T-helper 1 cell treated with Interleukin-12 subunit alpha and Interleukin-12 subunit beta and Interleukin-4 antibody, amounts not matched to agents 30 μg/mL and 1 μg/mL, for 36 hours (primary cell): ENCODE results near the gene PRR23B.
"Not testable (repeated sequence)": the region's sequence is repeated elsewhere in the genome, so short reads cannot be mapped to it uniquely, and the experiment has no call there.

Experiments
- H3K27ac Mint-ChIP-seq: one replicate; pipeline ENCODE4 v1.8.0; 2021; ENCODE audit warnings: mild to moderate bottlenecking, mixed read lengths
- H3K27me3 Mint-ChIP-seq: one replicate; pipeline ENCODE4 v1.8.0; 2021; ENCODE audit warnings: low read depth, mixed read lengths
- H3K36me3 Mint-ChIP-seq: one replicate; pipeline ENCODE4 v1.8.0; 2021; ENCODE audit warnings: low read depth, mixed read lengths
- H3K4me1 Mint-ChIP-seq: one replicate; pipeline ENCODE4 v1.8.0; 2021; ENCODE audit warnings: low read depth, mixed read lengths
- H3K4me3 Mint-ChIP-seq: one replicate; pipeline ENCODE4 v1.8.0; 2021; ENCODE audit warnings: mild to moderate bottlenecking, moderate library complexity, mixed read lengths
- H3K9me3 Mint-ChIP-seq: one replicate; pipeline ENCODE4 v1.8.0; 2021; ENCODE audit warnings: mixed read lengths

The PRR23B gene

GRCh38 chr3:139020868-139021234 lies at the start of gene PRR23B:
PRR23B (minus strand) TSS chr3:139020926; CDS start chr3:139020661, 265 bp downstream.
- Mint-ChIP-seq H3K4me1 (no peaks in the 10 kb centered on the region), H3K36me3 (no peaks in the 10 kb centered on the region), H3K27me3 (no peaks in the 10 kb centered on the region), H3K4me3 (no peak within 1 kb of the TSS), H3K9me3 (peaks cover 11% of the 10 kb centered on the region), H3K27ac (no peak within 1 kb of the TSS)

GRCh38 chr3:139062918-139063317 lies 42.2 kb upstream of the PRR23B start:
- no peak overlapping the region for H3K27ac Mint-ChIP-seq
- H3K9me3 Mint-ChIP-seq, result no peaks in the 10 kb centered on the region
- H3K36me3 Mint-ChIP-seq, result no peaks in the 10 kb centered on the region
- H3K4me3 Mint-ChIP-seq, result no peak overlapping the region
- H3K4me1 Mint-ChIP-seq, result no peaks in the 10 kb centered on the region
- H3K27me3 Mint-ChIP-seq, result no peaks in the 10 kb centered on the region

- Mint-ChIP-seq H3K4me3 (no peak overlapping the region), H3K27me3 (no peaks in the 10 kb centered on the region), H3K4me1 (no peaks in the 10 kb centered on the region), H3K36me3 (no peaks in the 10 kb centered on the region), H3K27ac (no peak overlapping the region), H3K9me3 (peaks cover 19% of the 10 kb centered on the region)
These were observed 32.3 kb upstream of the PRR23B start for GRCh38 chr3:139052802-139053600.

- no peaks in the 10 kb centered on the region for H3K36me3 Mint-ChIP-seq
- H3K27ac Mint-ChIP-seq, result no peak within 1 kb of the TSS
- H3K9me3 Mint-ChIP-seq, result peaks cover 10% of the 10 kb centered on the region
- H3K27me3 Mint-ChIP-seq, result no peaks in the 10 kb centered on the region
- H3K4me1 Mint-ChIP-seq, result no peaks in the 10 kb centered on the region
- H3K4me3 Mint-ChIP-seq, result no peak within 1 kb of the TSS
These were observed 23.9 kb upstream of the PRR23B start, which contains the start of gene PRR23C for GRCh38 chr3:139044366-139045210. PRR23C (minus strand) TSS chr3:139044892; CDS start chr3:139044620, 272 bp downstream.

GRCh38 chr3:139043554-139044365 lies 23.0 kb upstream of the PRR23B start:
- no peaks in the 10 kb centered on the region for H3K36me3 Mint-ChIP-seq
- no peaks in the 10 kb centered on the region for H3K4me1 Mint-ChIP-seq
- H3K9me3 Mint-ChIP-seq, result peaks cover 10% of the 10 kb centered on the region
- H3K4me3 Mint-ChIP-seq, result no peak overlapping the region
- no peaks in the 10 kb centered on the region for H3K27me3 Mint-ChIP-seq
- no peak overlapping the region for H3K27ac Mint-ChIP-seq

- Mint-ChIP-seq H3K27ac (no peak overlapping the region), H3K9me3 (no peaks in the 10 kb centered on the region), H3K36me3 (no peaks in the 10 kb centered on the region), H3K27me3 (no peaks in the 10 kb centered on the region), H3K4me3 (no peak overlapping the region), H3K4me1 (no peaks in the 10 kb centered on the region)
These were observed 16.8 kb upstream of the PRR23B start for GRCh38 chr3:139037478-139037877.

- Mint-ChIP-seq H3K36me3 (no peaks in the 10 kb centered on the region), H3K4me3 (no peak overlapping the region), H3K27ac (no peak overlapping the region), H3K9me3 (peaks cover 13% of the 10 kb centered on the region), H3K27me3 (no peaks in the 10 kb centered on the region), H3K4me1 (no peaks in the 10 kb centered on the region)
These were observed 11.7 kb upstream of the PRR23B start for GRCh38 chr3:139032326-139033002.

GRCh38 chr3:139030576-139030975 lies 9.8 kb upstream of the PRR23B start:
- H3K9me3 Mint-ChIP-seq, result peaks cover 13% of the 10 kb centered on the region
- H3K27ac Mint-ChIP-seq, H3K4me3 Mint-ChIP-seq, H3K36me3 Mint-ChIP-seq, H3K27me3 Mint-ChIP-seq, H3K4me1 Mint-ChIP-seq: not testable (repeated sequence)

GRCh38 chr3:139024968-139025367 lies 4.2 kb upstream of the PRR23B start:
- Mint-ChIP-seq H3K4me3 (no peak overlapping the region), H3K27ac (no peak overlapping the region), H3K4me1 (no peaks in the 10 kb centered on the region), H3K9me3 (peaks cover 5% of the 10 kb centered on the region), H3K27me3 (no peaks in the 10 kb centered on the region), H3K36me3 (no peaks in the 10 kb centered on the region)

- no peaks in the 10 kb centered on the region for H3K27me3 Mint-ChIP-seq
- peaks cover 11% of the 10 kb centered on the region for H3K9me3 Mint-ChIP-seq
- no peak overlapping the region for H3K27ac Mint-ChIP-seq
- H3K4me3 Mint-ChIP-seq, result no peak overlapping the region
- H3K4me1 Mint-ChIP-seq, result no peaks in the 10 kb centered on the region
- no peaks in the 10 kb centered on the region for H3K36me3 Mint-ChIP-seq
These were observed 474 bp downstream of the PRR23B start for GRCh38 chr3:139020036-139020867.

- Mint-ChIP-seq H3K4me3 (no peak overlapping the region), H3K27ac (no peak overlapping the region), H3K9me3 (peaks cover 17% of the 10 kb centered on the region)
These were observed 4.2 kb downstream of the PRR23B start for GRCh38 chr3:139016430-139017048.

GRCh38 chr3:139006051-139006716 lies 14.5 kb downstream of the PRR23B start, which contains the start of gene PRR23A:
PRR23A (minus strand) TSS chr3:139006268; CDS start chr3:139006268, 0 bp downstream.
- no peak within 1 kb of the TSS for H3K27ac Mint-ChIP-seq
- no peaks in the 10 kb centered on the region for H3K4me1 Mint-ChIP-seq
- H3K9me3 Mint-ChIP-seq, result peaks cover 23% of the 10 kb centered on the region
- no peaks in the 10 kb centered on the region for H3K27me3 Mint-ChIP-seq
- H3K4me3 Mint-ChIP-seq, result no peak within 1 kb of the TSS
- H3K36me3 Mint-ChIP-seq, result no peaks in the 10 kb centered on the region

More at GRCh38 chr3:139016430-139017048, 4.2 kb downstream of the PRR23B start:
- Mint-ChIP-seq H3K27me3 (no peaks in the 10 kb centered on the region), H3K36me3 (no peaks in the 10 kb centered on the region), H3K4me1 (no peaks in the 10 kb centered on the region)
